HEK293 (cell line): ENCODE measurements around the gene PC.

ENCODE experiments used
- CTCF ChIA-PET: fragments of 350-600 bp; formaldehyde crosslinking; extraction: SDS; loops from one replicate; lab custom pipeline; 2021; ENCODE audit warnings: antibody characterized with exemption; lab: Yijun Ruan, JAX
- POLR2A ChIA-PET: fragments of 300-600 bp; formaldehyde crosslinking; extraction: SDS; loops from one replicate; lab custom pipeline; 2020; ENCODE audit warnings: antibody characterized with exemption, inconsistent platforms; lab: Yijun Ruan, JAX
- H3K27ac ChIP-seq: fragments of 200-500 bp; sonication (Bioruptor generic); 2 replicates; pipeline ENCODE4 v1.5.1; 2014; ENCODE audit warnings: low read depth, low read length, control low read depth, inconsistent platforms; ENCODE audit errors: extremely low read depth
- H3K36me3 ChIP-seq, 2 experiments: fragments of 200-500 bp in 1 of 2; sonication (Bioruptor generic) in 1 of 2; 1 replicate in 1 of 2; 2 replicates in 1 of 2; pipeline ENCODE4 v1.5.1; 2014 to 2017; ENCODE audit warnings: inconsistent platforms in 2 of 2, low read length in 2 of 2; ENCODE audit not compliant: control insufficient read depth in 2 of 2, insufficient read depth in 1 of 2
- H3K4me1 ChIP-seq: fragments of 200-500 bp; sonication (Bioruptor generic); 2 replicates; pipeline ENCODE4 v1.5.1; 2014; ENCODE audit warnings: mild to moderate bottlenecking, low read length, inconsistent platforms; ENCODE audit not compliant: control insufficient read depth, insufficient read depth
- H3K4me3 ChIP-seq: 2 replicates; pipeline ENCODE4 v1.5.1; 2011; ENCODE audit warnings: low read depth, mild to moderate bottlenecking, control low read depth, low read length, moderate library complexity
- H3K9me3 ChIP-seq: fragments of 200-500 bp; sonication (Bioruptor generic); 2 replicates; pipeline ENCODE4 v1.5.1; 2014; ENCODE audit warnings: low read depth, low read length, inconsistent platforms; ENCODE audit not compliant: control insufficient read depth, insufficient read depth
- GLIS1 ChIP-seq: fragments of 450-650 bp; formaldehyde crosslinking; IDR thresholded peaks from 2 replicates; pipeline ENCODE4 v1.5.1; 2016; ENCODE audit warnings: missing biosample characterization, missing genetic modification characterization
- HIC1 ChIP-seq: fragments of 450-650 bp; formaldehyde crosslinking; IDR thresholded peaks from 2 replicates; pipeline ENCODE4 v1.5.1; 2016; ENCODE audit warnings: missing biosample characterization, missing genetic modification characterization
- HOXD13 ChIP-seq: sonication (generic); formaldehyde crosslinking; IDR thresholded peaks from 2 replicates; pipeline ENCODE4 v1.8.0; 2022; ENCODE audit warnings: missing genetic modification reagents, borderline replicate concordance
- IKZF3 ChIP-seq: fragments of 450-650 bp; IDR thresholded peaks from 2 replicates; pipeline ENCODE4 v1.5.0; 2018; ENCODE audit warnings: missing biosample characterization, mild to moderate bottlenecking, missing genetic modification characterization, moderate library complexity
- KLF16 ChIP-seq: fragments of 450-650 bp; formaldehyde crosslinking; IDR thresholded peaks from 2 replicates; pipeline ENCODE4 v1.5.1; 2017; ENCODE audit warnings: missing biosample characterization, missing genetic modification characterization
- ZBTB10 ChIP-seq: fragments of 450-650 bp; formaldehyde crosslinking; IDR thresholded peaks from 2 replicates; pipeline ENCODE4 v1.5.1; 2016; ENCODE audit warnings: missing biosample characterization, missing genetic modification characterization
- ZBTB20 ChIP-seq: fragments of 450-650 bp; formaldehyde crosslinking; IDR thresholded peaks from 2 replicates; pipeline ENCODE4 v1.5.1; 2016; ENCODE audit warnings: missing biosample characterization, missing genetic modification characterization
- ZBTB48 ChIP-seq: fragments of 450-650 bp; formaldehyde crosslinking; IDR thresholded peaks from 2 replicates; pipeline ENCODE4 v1.5.1; 2016; ENCODE audit warnings: missing biosample characterization, missing genetic modification characterization
- ZNF10 ChIP-seq: fragments of 450-650 bp; formaldehyde crosslinking; IDR thresholded peaks from 2 replicates; pipeline ENCODE4 v1.5.1; 2017; ENCODE audit warnings: missing biosample characterization, missing genetic modification characterization
- ZNF16 ChIP-seq: fragments of 450-650 bp; formaldehyde crosslinking; IDR thresholded peaks from 2 replicates; pipeline ENCODE4 v1.5.1; 2016; ENCODE audit warnings: low read depth, missing biosample characterization, missing genetic modification characterization
- ZNF2 ChIP-seq: fragments of 450-650 bp; formaldehyde crosslinking; IDR thresholded peaks from 2 replicates; pipeline ENCODE4 v1.5.1; 2016; ENCODE audit warnings: missing biosample characterization, missing genetic modification characterization
- ZNF211 ChIP-seq: fragments of 450-650 bp; formaldehyde crosslinking; IDR thresholded peaks from 2 replicates; pipeline ENCODE4 v1.5.1; 2016; ENCODE audit warnings: low read depth, missing biosample characterization, missing genetic modification characterization
- ZNF335 ChIP-seq: fragments of 450-650 bp; formaldehyde crosslinking; conservative IDR thresholded peaks from 2 replicates; pipeline ENCODE4 v1.5.1; 2016; ENCODE audit warnings: missing biosample characterization, missing genetic modification characterization
- ZNF341 ChIP-seq: fragments of 450-650 bp; formaldehyde crosslinking; IDR thresholded peaks from 2 replicates; pipeline ENCODE4; 2016; ENCODE audit warnings: low read depth, missing biosample characterization, missing genetic modification characterization
- ZNF366 ChIP-seq: fragments of 450-650 bp; formaldehyde crosslinking; conservative IDR thresholded peaks from 2 replicates; pipeline ENCODE4 v1.5.1; 2016; ENCODE audit warnings: missing biosample characterization, missing genetic modification characterization
- ZNF404 ChIP-seq: fragments of 450-650 bp; formaldehyde crosslinking; IDR thresholded peaks from 2 replicates; pipeline ENCODE4 v1.5.1; 2017; ENCODE audit warnings: missing biosample characterization, missing genetic modification characterization
- ZNF555 ChIP-seq: fragments of 450-650 bp; formaldehyde crosslinking; conservative IDR thresholded peaks from 2 replicates; pipeline ENCODE4 v1.5.1; 2017; ENCODE audit warnings: missing biosample characterization, mild to moderate bottlenecking, missing genetic modification characterization, inconsistent platforms
- ZNF654 ChIP-seq: fragments of 450-650 bp; formaldehyde crosslinking; IDR thresholded peaks from 2 replicates; pipeline ENCODE4 v1.5.1; 2016; ENCODE audit warnings: low read depth, missing biosample characterization, missing genetic modification characterization
- ZNF660 ChIP-seq: fragments of 450-650 bp; IDR thresholded peaks from 2 replicates; pipeline ENCODE4 v1.5.1; 2018; ENCODE audit warnings: missing biosample characterization, mild to moderate bottlenecking, missing genetic modification characterization
- ZNF747 ChIP-seq: fragments of 450-650 bp; formaldehyde crosslinking; IDR thresholded peaks from 2 replicates; pipeline ENCODE4 v1.5.1; 2016; ENCODE audit warnings: missing biosample characterization, missing genetic modification characterization
- TF ChIP-seq, protein P1 (sequence below): fragments of 450-650 bp; formaldehyde crosslinking; IDR thresholded peaks from 2 replicates; pipeline ENCODE4 v1.5.1; 2016; ENCODE audit warnings: missing biosample characterization, missing genetic modification characterization
- TF ChIP-seq, protein P2 (sequence below): fragments of 450-650 bp; formaldehyde crosslinking; IDR thresholded peaks from 2 replicates; pipeline ENCODE4 v1.5.1; 2017; ENCODE audit warnings: missing biosample characterization, missing genetic modification characterization

PC gene

DNA sequence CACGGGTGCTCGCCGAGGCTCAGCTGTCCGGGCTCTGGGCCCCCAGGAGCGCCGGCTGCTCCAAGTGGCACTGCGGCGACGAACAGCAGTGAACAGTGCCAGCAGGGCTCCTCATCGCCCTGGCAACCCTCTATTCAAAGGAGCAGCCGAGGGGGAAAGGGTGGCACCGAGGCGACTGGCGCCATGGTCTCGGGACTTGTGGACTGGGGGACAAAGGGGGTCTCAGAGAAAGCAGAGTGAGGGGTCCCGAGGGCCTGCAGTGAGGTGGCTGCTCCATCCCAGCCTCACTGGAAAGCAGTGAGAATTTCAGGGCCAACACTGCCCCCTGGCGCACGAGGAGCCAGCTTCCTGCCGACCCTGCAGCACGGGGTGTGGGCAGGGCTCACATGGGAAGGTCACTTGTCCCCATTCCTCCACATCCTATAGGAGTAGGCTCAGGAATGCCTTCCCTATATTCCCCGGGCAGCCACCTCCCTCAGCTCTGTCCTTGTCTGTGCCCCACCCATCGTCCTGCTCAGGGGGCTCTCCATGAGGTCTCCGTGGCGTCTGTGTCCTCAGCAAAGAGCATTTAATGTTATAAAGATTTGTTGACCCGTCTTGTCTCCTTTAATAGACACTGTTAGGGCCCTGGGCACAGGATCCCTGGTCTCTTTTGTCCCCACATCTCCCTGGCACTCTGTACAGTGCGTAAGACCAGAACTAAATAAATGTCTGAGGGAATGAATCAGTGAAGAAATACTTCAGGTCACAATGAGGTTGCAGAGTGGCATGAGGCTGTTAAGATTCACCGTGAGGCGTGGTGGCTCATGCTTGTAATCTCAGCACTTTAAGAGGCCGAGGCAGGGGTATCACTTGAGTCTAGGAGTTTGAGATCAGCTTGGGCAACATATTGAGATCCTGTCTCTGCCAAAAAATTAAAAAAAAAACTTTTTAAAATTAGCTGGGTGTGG lies 74.9 kb downstream of the PC start (continued):
- TF ChIP-seq, protein P1, sequence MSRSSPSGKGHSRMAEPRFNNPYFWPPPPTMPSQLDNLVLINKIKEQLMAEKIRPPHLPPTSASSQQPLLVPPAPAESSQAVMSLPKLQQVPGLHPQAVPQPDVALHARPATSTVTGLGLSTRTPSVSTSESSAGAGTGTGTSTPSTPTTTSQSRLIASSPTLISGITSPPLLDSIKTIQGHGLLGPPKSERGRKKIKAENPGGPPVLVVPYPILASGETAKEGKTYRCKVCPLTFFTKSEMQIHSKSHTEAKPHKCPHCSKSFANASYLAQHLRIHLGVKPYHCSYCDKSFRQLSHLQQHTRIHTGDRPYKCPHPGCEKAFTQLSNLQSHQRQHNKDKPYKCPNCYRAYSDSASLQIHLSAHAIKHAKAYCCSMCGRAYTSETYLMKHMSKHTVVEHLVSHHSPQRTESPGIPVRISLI (tag by site-specific recombination): no peak
- peak; percentile 69; the same call in 1 of the 2 replicates for TF ChIP-seq ZNF2 (tag by site-specific recombination)
- TF ChIP-seq ZNF747 (tag by site-specific recombination): no peak
- TF ChIP-seq ZNF211 (tag by site-specific recombination): no peak
- TF ChIP-seq IKZF3 (tag by site-specific recombination): peak; percentile 59
- no peak for TF ChIP-seq ZNF16
- TF ChIP-seq KLF16 (tag by site-specific recombination): no peak
- peak; percentile 31 for TF ChIP-seq GLIS1 (tag by site-specific recombination)
- no peak for TF ChIP-seq ZNF555 (tag by site-specific recombination)
- TF ChIP-seq HIC1 (tag by site-specific recombination): no peak
- peak; percentile 46 for TF ChIP-seq ZNF654 (tag by site-specific recombination)

GRCh38 chr11:66882561-66883015 lies 75.6 kb downstream of the PC start:
- POLR2A ChIA-PET: interaction anchor here (0.8 to 2.1 kb wide), 4 partner anchors 27 to 204 kb away, joined by 3 to 9 read pairs (median 4); partner anchors contain the start of gene RBM4B
- no peaks in the 10 kb centered on the region for H3K36me3 ChIP-seq
- H3K4me3 ChIP-seq: no peak overlapping the region

More at GRCh38 chr11:66882561-66883015, 75.6 kb downstream of the PC start:
- TF ChIP-seq ZNF366 (tag by site-specific recombination): no peak
- TF ChIP-seq, protein P2, sequence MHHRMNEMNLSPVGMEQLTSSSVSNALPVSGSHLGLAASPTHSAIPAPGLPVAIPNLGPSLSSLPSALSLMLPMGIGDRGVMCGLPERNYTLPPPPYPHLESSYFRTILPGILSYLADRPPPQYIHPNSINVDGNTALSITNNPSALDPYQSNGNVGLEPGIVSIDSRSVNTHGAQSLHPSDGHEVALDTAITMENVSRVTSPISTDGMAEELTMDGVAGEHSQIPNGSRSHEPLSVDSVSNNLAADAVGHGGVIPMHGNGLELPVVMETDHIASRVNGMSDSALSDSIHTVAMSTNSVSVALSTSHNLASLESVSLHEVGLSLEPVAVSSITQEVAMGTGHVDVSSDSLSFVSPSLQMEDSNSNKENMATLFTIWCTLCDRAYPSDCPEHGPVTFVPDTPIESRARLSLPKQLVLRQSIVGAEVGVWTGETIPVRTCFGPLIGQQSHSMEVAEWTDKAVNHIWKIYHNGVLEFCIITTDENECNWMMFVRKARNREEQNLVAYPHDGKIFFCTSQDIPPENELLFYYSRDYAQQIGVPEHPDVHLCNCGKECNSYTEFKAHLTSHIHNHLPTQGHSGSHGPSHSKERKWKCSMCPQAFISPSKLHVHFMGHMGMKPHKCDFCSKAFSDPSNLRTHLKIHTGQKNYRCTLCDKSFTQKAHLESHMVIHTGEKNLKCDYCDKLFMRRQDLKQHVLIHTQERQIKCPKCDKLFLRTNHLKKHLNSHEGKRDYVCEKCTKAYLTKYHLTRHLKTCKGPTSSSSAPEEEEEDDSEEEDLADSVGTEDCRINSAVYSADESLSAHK (tag by site-specific recombination): no peak
- TF ChIP-seq ZNF660: no peak
- TF ChIP-seq ZBTB20 (tag by site-specific recombination): no peak
- TF ChIP-seq ZNF10: no peak
- TF ChIP-seq ZNF341: no peak
- no peak for TF ChIP-seq HOXD13
- TF ChIP-seq ZBTB48: no peak
- TF ChIP-seq ZBTB10: no peak
- no peak for TF ChIP-seq ZNF335 (tag by site-specific recombination)
- no peak for TF ChIP-seq ZNF404 (tag by site-specific recombination)
- Histone ChIP-seq H3K27ac (no peak overlapping the region), H3K9me3 (no peaks in the 10 kb centered on the region), H3K4me1 (no peaks in the 10 kb centered on the region)
- CTCF ChIA-PET: interaction anchor here (0.5 to 4.1 kb wide), 15 partner anchors 8 to 446 kb away, joined by 3 to 24 read pairs (median 4); partner anchors contain the start of gene C11orf86
